A673 (cell line): ENCODE measurements around the gene ROR1. TPM values are rescaled to one million over a fixed set of nuclear protein-coding genes. Genes with fewer than 3 reads are reported as not detected.

Experiments
- BruUV-seq: library from RNA; stranded (reverse); fragments of 400-500 nt; replicated peaks from 2 replicates; lab custom pipeline; 2021; lab: Mats Ljungman, UMichigan
- CTCF ChIA-PET: fragments of 300-600 bp; sonication (Branson Sonifier 250); formaldehyde crosslinking; loops from one replicate; lab custom pipeline; 2022; ENCODE audit warnings: antibody characterized with exemption; lab: Charles Lee
- POLR2A ChIA-PET: fragments of 300-600 bp; sonication (Branson Sonifier 250); formaldehyde crosslinking; loops from one replicate; lab custom pipeline; 2022; ENCODE audit warnings: antibody characterized with exemption; ENCODE audit not compliant: low non-redundant PET; lab: Charles Lee
- DNase-seq: peaks from one replicate; pipeline ENCODE4 v3.0.0-alpha.2; 2015; ENCODE audit warnings: low spot score
- H3K27ac ChIP-seq: fragments of 200-600 bp; sonication (generic); 2 replicates; pipeline ENCODE4 v1.5.1; 2016; ENCODE audit warnings: mixed run types, low read depth, mild to moderate bottlenecking, mixed read lengths, antibody characterized with exemption, low read length; ENCODE audit not compliant: poor library complexity, severe bottlenecking
- H3K27me3 ChIP-seq: fragments of 200-600 bp; sonication (generic); replicated peaks from 2 replicates; pipeline ENCODE4 v1.6.1; 2017; ENCODE audit warnings: mixed run types, low read depth, mild to moderate bottlenecking, mixed read lengths, antibody characterized with exemption, low read length; ENCODE audit not compliant: insufficient read depth, poor library complexity
- H3K36me3 ChIP-seq: fragments of 200-600 bp; sonication (generic); 2 replicates; pipeline ENCODE4 v1.6.1; 2016; ENCODE audit warnings: mixed run types, mild to moderate bottlenecking, mixed read lengths, antibody characterized with exemption, low read length; ENCODE audit not compliant: insufficient read depth, poor library complexity, severe bottlenecking
- H3K4me1 ChIP-seq: fragments of 200-600 bp; sonication (generic); 2 replicates; pipeline ENCODE4 v1.6.1; 2017; ENCODE audit warnings: mixed run types, mild to moderate bottlenecking, mixed read lengths, antibody characterized with exemption, low read length; ENCODE audit not compliant: insufficient read depth, poor library complexity, severe bottlenecking
- H3K4me3 ChIP-seq: fragments of 200-600 bp; sonication (generic); 2 replicates; pipeline ENCODE4 v1.5.1; 2016; ENCODE audit warnings: low read depth, mixed run types, mild to moderate bottlenecking, mixed read lengths, low read length; ENCODE audit not compliant: poor library complexity, severe bottlenecking
- H3K9me3 ChIP-seq: fragments of 200-600 bp; sonication (generic); 2 replicates; pipeline ENCODE4 v1.6.1; 2016; ENCODE audit warnings: mixed run types, low read depth, mild to moderate bottlenecking, mixed read lengths, antibody characterized with exemption, low read length; ENCODE audit not compliant: poor library complexity, severe bottlenecking
- CTCF ChIP-seq: fragments of 300-800, 200-600 bp; sonication (generic); conservative IDR thresholded peaks from 2 replicates; pipeline ENCODE4 v1.5.1; 2017; ENCODE audit warnings: low read depth, mild to moderate bottlenecking, antibody characterized with exemption, low read length, moderate library complexity, mixed read lengths
- EZH2 ChIP-seq: fragments of 200-600 bp; sonication (generic); IDR thresholded peaks from 2 replicates; pipeline ENCODE4 v1.6.1; 2017; ENCODE audit warnings: borderline replicate concordance, low read depth, mild to moderate bottlenecking, mixed read lengths, antibody characterized with exemption, low read length; ENCODE audit not compliant: poor library complexity, severe bottlenecking
- intact Hi-C: fragments of 100-400 bp; cut with micrococcal nuclease; formaldehyde crosslinking; loops from one replicate; pipeline ENCODE4 v1.10.0; 2022; ENCODE audit not compliant: unreplicated experiment
- total RNA-seq: library from RNA; stranded (reverse); gene quantifications from 2 replicates; pipeline ENCODE4 v1.2.3, GENCODE V29; 2021

The ROR1 gene
- total RNA-seq, 1 experiment from 2014 or later, result 7.4 TPM

DNA sequence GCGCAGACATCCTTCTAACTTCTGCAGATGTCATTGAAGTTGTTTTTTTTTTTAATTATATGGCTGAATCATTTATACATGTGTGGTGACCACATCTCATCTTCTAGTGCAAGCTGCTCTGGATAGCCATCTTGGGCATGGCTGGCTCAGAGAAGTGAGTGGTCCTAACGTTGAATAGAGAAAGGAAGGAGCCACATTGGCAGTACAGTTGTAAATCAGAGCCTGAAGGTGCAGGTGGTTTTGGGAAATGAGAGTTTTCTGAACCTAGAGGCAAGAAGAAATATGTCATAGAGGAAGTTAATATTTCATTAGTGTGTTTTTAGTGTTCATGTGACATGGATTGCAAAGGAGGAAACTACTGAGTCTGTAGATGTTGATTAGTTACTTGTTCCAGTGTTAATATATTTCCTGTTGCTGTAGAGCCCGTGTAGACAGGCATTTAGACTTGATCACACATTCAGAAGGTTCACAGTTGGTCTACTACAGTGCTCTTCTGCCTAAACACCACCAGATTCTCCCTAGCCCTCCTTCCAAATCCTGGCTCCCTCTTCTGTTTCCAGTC lies 163.7 kb downstream of the ROR1 start:
- CTCF ChIA-PET, result no interaction called here
- no TSS peak for BruUV-seq
- no peak overlapping the region for H3K4me3 ChIP-seq
- intact Hi-C loops, result no loop called here
- POLR2A ChIA-PET, result no interaction called here
- no peak for DNase-seq
- H3K4me1 ChIP-seq, result no peaks in the 10 kb centered on the region
- TF ChIP-seq EZH2 (no peak), CTCF (no peak)
- H3K9me3 ChIP-seq, result no peaks in the 10 kb centered on the region
- H3K36me3 ChIP-seq, result no peaks in the 10 kb centered on the region
- H3K27me3 ChIP-seq, result no peaks in the 10 kb centered on the region
- H3K27ac ChIP-seq, result no peak overlapping the region

GRCh38 chr1:63940440-63940839 lies 166.6 kb downstream of the ROR1 start:
- Histone ChIP-seq H3K27ac (no peak overlapping the region), H3K36me3 (no peaks in the 10 kb centered on the region), H3K4me1 (no peaks in the 10 kb centered on the region), H3K27me3 (no peaks in the 10 kb centered on the region), H3K9me3 (no peaks in the 10 kb centered on the region), H3K4me3 (no peak overlapping the region)
- TF ChIP-seq EZH2, result no peak
- TF ChIP-seq CTCF, result no peak
- POLR2A ChIA-PET, result no interaction called here
- no peak for DNase-seq
- CTCF ChIA-PET, result no interaction called here
- no TSS peak for BruUV-seq
- intact Hi-C loops, result no loop called here

DNA sequence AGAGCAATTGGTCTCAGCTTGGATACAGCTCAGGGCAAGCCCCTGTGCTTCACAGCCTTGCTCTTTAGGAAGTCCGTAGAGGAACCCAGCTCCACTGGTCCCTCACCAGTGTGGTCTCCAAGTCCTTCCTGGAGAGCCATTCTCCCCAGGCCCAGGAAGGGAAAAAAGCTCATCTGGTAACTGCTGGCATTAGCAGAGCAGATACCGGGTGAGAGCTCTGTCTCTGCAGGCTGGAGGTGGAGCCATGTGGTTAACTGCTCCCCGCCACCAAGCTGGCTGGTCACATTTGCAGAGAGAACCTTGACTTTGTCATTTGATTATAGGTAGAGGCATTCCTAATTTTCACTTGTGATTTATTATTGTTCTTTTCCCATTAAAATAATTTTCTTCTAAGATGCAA lies 169.6 kb downstream of the ROR1 start:
- DNase-seq, result no peak
- TF ChIP-seq EZH2, result no peak
- no peak for TF ChIP-seq CTCF
- H3K27me3 ChIP-seq, result no peaks in the 10 kb centered on the region
- H3K4me1 ChIP-seq, result no peaks in the 10 kb centered on the region
- ChIA-PET CTCF (no interaction called here), POLR2A (no interaction called here)
- H3K36me3 ChIP-seq, result no peaks in the 10 kb centered on the region
- BruUV-seq, result no TSS peak
- intact Hi-C loops, result no loop called here
- no peak overlapping the region for H3K27ac ChIP-seq
- no peak overlapping the region for H3K4me3 ChIP-seq
- no peaks in the 10 kb centered on the region for H3K9me3 ChIP-seq
